DMS 273 (cell line): ENCODE measurements around the gene ARID5B.
A peak's percentile ranks its signal among the peaks of the same experiment; 100 is the strongest.

Experiments
- DNase-seq: peaks from one replicate; lab custom pipeline; 2025; ENCODE audit not compliant: unreplicated experiment; lab: John Stamatoyannopoulos, UW

Gene ARID5B

DNA sequence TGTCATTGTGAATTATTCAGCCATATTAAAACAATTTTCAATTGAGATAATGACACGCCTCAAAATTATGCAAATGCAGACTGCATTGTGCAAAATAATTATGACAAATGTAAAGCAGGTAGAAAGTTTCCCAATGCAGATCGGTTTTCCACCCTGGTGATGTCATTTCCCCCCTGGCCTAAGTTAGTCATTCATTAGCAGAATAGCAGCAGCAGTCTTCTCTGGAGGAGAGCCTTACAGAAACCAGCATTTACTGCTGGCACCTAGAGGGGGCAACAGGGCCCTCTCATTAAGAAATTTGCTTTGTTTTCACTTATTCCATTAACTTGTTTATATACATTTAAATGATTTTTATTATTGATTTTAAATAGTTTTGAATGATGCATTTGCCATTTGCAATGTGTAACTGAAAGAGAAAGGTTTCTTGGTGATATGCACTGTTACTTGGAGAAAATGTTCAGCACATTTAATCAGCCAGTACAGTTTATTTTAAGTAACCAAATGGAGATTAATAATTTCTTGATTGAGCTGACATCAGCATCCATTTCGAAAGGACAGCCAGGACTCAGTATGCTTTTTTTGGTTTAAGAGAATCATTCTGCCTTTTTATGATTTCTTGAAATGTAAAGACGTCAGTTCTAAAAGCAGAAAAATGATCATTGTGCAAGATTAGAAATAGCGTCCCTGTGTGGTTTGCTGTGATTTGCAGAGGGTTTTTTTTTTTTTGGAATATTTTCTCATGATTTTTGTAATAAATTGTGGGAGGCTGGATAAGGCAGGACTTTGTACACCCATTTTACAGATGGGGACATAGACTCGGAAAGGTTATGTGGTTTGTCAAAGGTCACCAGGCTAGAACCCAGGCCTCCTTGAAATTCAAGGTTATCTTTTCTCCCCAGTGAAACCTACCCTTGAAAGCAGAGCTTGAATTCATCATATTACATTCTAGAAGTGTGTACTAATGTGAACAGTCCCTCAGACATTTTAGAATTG, 3.5 kb downstream of the ARID5B start:
- DNase-seq, result peak; percentile 49

DNA sequence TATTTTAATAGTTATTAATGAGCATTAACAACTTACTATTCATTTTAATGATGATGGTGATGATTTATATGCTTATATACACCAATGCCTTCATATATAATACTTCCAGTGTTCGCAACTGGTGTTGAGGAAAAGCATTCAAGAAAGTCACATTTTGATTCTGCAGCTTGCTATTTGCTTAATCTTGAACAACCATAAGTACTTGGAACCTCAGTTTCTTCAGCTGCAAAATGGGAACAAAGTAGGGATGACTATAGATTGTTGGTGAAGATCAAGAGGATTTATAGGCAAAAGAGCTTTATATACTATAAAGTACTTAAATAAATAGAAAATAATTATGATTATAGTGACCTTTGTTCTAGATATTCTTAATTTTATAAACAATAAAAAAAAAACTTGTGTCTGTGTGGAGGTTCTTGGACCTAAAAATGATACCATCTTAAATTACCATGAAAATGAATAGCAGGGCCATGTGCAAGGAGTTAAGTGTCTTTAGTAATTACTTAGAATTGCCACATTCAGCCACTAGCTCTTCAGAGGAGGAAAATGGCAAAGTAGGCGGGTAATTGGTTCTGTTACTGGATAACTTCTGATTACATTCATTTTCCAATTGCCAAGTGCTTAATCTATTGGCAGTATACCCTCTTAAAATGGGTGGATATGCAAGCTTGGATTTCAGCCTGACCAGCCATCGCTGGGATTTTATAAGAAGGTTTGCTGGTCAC, 4.5 kb downstream of the ARID5B start:
- no peak for DNase-seq

DNA sequence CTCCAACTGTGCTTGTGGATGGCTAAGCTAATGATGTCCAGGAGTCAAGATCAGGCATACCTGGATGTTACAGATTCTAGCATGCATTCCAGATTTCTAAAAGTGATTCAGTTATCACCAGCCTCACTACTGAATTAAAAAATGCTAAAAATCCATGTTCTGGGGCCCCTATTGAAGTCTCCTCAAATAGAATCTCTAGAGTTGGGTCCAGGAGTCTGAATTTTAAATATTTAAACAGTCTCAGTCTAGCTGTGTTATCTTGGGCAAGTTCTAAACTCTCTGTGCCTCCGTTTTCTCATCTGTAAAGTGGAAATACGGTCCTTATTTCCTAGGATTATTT, 5.0 kb downstream of the ARID5B start:
- no peak for DNase-seq

DNA sequence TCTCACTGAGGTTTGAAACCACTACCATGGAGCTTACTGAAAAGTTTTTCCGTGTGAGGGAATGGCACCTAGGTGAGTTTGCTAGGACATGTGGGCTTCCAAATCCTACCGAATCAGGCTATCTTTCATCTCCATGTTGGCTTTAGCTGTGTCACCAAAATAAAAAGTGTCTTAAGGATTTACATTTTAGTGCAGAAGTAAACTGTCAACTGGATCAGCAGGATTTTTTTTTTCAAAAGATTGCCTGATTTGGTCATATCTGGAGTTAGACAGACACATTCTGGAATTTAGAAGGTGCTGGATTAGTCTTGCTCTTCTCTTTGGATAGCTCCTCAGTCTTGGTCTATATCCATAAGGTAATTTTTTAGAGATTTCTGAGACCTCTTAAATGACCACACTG, 5.5 kb downstream of the ARID5B start:
- DNase-seq, result no peak

DNA sequence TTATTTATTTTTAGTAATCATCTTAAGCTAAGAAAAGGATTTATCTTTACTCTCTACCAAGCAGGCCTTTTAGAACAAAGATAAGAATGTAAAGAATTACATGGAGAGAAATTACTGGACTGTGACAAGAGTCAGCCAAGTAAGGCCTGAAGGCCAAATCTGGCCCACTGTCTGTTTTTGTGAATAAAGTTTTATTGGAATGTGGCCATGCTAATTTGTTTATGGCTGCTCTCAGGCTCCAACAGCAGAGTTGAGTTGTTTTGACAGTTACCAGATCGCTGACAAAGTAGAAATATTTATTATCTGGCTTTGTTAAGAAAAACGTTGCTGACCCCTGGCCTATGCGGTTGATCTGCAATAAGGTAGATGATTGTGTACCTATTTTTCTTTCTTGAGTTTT, 6.1 kb downstream of the ARID5B start:
- DNase-seq, result no peak

DNA sequence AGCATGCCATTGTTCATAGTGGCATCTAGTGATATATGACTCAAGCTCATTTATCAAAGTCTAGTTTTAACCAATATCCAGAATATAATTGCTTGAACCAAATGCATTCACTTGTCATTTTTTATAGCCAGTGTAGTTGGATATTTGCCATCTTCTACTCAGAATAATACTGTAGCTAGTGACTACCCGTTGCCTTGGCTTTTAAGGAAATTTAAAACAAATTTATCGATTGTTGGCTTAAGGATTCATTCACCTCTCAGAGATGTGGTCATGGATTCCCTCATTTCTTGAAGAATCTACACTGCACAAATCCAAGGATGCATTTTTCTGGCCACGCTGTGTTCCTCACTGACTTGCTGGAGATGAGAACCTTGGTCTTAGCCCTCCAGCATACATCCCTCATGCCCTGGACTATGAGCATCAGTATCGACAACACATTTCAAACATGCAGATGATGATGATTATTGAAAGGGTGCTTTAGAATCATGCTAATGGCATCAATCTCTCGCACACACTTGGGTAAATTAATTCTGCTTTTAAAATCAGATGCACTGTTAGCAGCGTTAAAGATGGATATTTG, 8.8 kb downstream of the ARID5B start:
- no peak for DNase-seq

DNA sequence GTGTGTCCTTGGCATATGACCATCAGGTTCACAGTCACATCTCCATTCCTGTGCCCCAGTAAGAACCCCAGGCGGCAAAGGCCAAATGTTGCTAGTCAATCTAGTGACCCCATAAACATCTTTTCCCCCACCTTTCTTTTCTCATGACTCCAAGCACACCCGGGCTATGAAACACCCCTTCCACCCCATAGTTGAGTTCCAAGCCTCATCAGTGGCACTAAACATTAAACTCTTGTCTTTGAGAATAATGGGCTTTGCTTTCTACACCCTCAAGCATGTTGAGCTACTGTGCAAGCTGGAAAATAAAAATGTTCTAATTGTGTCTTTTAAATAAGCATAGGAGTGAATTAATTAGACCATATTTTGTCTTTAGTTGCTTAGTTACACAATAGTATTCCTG, 9.4 kb downstream of the ARID5B start:
- no peak for DNase-seq

DNA sequence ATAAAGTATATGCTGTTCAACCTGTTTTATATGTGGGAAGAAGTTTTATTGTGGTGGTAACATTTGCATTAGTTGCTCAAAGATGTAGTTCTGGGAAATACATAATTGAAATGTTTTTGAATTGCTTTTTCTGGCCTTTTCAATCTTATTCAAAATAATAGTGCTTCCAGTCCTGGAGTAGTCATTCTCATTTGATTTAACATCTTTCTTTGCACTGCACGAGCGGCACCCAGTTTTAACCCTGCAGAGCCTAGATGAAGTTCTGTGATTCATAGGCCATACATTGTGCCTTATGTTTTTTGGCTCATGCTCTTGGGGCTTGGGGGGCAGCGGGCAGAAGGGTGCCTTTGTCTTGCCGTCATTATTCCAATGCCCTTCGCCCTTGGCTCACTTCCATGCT, 9.9 kb downstream of the ARID5B start:
- no peak for DNase-seq

DNA sequence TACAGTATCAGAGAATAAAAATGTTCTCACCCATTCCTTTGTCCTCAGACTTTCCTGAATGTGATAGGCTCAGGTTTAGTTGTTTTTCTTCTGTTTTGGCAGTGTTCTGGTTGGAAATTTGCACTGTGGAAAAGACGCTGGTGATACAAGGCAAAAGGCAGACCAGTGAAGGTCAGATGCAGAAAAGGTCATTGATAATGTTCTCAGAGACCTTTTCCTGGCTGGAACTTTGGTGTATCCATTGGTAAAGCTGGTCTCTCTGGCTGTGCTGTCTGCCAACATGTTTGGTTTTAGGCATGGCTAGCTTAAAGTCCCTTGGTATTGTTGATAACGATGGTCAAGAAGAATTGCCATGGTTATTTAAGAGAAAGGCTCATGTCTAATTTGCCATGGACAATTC, 11.5 kb downstream of the ARID5B start:
- no peak for DNase-seq

DNA sequence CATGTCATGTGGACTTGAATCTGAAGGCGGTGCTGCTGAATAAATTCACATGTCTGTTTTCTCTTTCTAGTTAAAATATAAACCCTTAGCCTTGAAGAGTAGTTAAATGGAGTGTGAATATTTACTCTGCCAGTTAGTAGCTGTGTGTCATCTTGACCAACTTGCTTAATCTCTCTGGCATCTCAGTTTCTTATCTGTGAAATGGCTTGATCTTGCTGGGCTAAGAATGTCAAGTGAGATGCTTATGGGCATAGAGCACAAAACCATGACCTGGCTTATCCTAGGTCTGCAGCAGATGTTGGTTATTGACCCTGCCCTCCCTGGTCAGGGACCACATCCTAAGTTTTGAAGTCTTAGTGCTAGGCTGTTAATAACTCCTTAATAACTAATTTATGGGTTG, 16.6 kb downstream of the ARID5B start:
- no peak for DNase-seq

DNA sequence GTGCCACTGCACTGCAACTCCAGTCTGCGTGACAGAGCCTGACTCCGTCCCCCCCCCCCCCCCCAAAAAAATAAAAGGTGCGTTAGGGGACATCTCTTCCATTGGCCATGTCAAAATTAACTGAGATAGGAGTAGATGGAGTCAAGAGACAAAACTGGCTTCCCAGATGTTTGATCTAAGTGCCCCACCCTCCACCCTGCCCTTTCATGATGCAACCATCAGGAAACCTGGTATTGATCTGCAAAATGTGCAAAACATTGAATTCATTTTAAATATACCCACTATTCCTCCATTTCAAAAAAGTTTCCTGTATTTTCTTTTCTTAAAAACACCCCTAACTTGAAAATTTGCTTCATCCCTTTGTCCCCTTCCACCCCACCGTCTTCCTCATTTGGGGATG, 17.5 kb downstream of the ARID5B start:
- DNase-seq, result no peak

DNA sequence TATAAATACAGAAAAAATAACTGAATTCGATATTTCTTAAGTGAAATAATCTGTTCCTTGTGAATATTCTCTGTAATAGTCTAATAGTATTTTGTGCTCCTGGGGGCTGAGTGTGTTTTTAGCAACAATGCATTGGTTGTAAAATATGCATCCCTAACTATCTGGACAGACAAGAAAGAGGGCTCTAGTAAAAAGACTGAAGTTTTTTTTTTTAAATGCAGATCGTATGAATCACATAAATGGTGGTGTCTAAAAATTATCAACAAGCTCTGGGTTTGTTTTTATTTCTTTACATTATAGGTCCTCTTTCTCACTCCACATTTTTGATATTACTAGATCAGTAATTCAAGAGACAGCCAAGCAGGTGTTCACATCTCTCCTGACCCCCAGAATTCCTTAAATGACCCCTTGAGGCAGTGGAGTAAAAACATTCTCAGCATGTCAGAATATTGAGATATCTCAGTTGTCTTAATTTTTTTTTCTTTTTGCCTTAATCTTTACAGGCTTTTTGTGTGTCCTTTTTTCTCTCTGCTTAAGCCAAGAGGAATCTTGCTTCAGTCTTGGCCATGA, 18.2 kb downstream of the ARID5B start:
- DNase-seq, result no peak

DNA sequence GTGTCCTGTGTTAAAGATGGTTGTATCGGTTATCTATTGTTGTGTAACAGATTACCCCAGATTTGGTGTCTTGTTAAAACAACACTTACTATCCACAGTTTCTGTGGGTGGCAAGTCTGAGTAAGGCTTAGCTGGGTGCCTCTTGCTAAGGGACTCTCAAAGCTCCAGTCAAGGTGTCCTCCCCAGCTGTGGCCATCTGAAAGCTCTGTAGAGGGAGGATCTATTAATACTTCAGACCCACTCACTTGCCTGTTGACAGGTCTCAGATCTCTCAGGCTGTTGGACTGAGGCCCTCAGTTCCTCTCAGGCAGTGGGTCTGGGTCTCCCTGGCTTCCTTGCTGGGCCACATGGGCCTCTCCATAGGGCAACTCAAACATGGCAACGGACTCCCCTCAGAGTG, 19.6 kb downstream of the ARID5B start:
- DNase-seq, result no peak

DNA sequence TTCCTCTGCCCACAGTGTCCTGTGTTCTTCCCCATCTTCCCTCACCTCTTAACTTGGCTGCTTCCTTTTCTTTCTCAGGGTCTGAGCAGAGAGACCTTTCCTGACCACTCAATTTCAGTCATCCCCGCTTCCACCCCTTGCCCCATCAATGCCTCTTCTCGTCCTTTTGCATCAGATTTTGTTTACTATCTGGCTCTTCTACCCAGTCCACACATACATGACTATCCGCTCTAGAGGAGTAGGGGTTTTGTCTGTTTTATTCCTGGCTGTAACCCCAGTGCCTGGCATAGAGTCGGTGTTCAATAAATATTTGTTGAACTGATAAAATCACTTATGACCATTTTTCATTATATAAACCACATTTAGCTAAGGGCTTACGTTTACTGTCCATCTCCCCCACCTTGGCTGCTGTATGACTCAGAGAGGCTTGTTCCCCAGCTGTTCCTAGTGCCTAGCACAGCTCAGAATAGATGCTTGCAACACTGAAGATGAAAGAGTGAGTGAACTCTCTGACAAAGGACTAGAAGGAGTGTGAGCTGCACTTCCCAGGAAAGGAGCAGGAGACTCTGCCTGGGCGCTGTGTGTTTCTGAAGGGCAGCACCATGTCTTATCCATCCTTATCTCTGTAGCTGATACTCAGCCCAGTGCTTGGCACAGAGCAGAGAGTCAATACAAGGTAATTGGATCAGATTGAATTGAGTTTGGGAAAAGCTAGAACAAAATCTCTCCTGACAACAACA, 21.9 kb downstream of the ARID5B start:
- no peak for DNase-seq

DNA sequence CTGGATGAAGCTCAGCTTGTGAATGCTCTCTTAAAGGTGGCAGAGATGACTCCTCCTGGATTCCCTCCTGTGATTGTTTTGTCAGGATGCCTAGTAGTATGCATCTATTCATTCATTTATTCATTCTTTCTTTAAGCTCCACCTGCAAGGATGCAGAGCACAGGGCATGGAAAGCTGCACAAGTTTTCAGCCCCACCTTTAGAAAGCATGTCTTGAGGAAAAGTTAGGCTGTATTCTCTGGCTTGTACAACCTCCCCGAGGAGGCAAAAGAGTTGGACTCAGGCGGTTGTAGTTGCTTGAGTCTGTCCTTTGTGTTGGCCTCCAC, 22.4 kb downstream of the ARID5B start:
- no peak for DNase-seq

DNA sequence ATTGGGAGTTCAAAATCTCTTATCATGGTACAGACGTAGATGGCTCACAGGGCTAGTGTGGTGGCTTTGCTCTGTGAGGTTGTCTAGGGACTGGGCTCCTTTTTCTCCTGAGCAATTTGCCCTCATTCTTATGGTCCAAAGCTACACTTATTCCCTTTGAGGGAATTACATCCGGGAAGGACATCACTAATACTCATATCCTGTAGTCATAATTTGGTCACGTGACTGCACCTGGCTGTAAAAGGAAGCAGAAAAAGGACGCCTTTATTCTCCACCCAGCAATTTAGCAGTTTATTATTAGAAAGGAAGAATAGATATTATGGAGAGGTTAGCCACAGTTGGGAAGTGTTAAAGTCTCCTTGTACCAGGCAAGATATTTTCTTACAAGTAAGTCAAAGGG, 28.1 kb downstream of the ARID5B start:
- DNase-seq, result no peak

DNA sequence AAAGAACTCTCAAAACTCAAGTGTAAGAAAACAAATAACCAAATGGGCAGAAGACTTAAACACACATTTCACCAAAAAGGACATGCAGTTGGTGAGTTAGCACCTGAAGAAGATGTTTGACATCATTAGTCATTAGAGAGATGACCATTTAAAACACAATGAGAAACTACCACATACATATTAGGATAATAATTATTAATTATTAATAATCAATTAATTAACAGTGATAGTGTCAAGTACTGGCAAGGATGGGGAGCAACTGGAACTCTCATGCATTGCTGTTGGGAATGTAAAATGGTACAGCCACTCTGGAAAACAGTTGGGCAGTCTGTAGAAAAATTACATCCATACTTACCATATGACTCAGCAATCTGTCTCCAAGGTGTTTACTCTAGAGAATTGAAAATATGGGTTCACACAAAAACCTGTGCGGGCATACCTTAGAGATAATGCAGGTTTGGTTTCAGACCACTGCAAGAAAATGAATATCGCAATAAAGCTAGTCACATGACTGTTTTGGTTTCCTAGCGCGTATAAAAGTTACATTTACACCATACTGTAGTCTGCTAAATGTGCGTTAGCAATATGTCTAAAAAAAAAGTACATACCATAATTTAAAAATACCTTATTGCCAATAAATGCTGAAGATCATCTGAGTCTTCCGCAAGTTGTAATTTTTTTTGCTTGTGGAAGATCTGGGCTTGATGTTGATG, 30.3 kb downstream of the ARID5B start:
- no peak for DNase-seq

DNA sequence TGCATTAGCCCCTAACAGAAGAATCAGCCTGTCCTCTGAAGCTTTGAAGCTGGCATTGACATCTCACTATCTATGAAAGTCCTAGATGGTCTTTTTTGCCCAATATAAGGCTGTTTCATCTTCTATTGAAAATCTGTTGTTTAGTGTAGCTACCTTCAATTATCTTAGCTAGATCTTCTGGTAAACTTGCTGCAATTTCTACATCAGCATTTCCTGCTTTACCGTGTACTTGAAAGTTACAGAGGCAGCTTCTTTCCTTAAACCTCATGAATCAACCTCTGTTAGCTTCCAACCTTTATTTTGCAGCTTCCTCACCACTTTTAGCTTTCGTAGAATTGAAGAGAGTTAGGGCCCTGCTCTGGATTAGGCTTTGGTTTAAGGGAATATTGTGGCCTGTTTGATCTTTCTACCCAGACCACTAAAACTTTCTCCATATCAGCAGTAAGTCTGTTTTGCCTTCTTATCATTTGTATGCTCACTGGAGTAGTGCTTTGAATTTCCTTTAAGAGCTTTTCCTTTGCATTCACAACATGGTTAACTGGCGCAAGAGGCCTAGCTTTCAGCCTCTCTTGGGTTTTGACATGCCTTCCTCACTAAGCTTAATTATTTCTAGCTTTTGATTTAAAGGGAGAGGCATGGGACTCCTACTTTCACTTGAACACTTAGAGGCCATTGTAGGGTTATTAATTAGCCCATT, 32.5 kb downstream of the ARID5B start:
- no peak for DNase-seq

DNA sequence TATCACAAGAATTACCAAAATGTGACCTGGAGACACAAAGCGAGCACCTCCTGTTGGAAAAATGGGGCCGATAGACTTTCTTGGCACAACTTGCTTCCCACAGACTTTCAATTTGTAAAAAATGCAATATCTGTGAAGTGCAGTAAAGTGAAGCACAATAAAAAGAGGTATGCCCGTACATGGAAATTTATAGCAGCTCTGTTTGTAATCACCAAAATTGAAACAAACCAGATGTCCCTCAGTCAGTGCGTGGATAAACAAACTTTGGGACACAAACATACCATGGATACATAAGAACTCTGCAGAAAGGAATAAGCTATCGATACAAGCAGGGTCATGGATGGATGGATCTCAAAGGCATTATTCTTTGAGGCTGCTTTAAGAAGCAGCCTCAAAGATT, 33.6 kb downstream of the ARID5B start:
- no peak for DNase-seq

DNA sequence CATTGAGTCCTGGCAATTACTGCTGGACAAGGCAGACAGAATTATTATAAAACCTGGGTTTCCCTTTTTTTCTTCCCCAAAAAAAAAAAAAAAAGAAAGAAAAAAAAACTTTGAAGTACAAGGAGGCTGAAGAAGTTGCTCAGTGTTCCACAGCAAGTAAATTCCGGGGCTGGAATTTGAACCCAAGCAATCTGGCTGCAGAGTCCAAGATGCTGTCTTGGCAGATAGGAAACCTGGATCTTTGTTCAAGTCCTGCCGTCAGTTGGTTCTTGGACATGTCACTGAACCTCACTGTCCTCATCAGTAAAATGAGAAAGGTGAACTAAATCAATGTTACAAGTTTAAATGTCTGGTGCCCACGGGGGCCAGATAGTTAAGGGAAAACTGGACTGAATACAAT, 35.3 kb downstream of the ARID5B start:
- DNase-seq, result no peak
